SK-N-SH (cell line): ENCODE data around the gene ROR2. TPM values are rescaled to one million over a fixed set of nuclear protein-coding genes. Genes with fewer than 3 reads are reported as not detected.

Experiments used
- CTCF ChIA-PET: fragments of 300-600, 350-600 bp; formaldehyde crosslinking; extraction: SDS; loops from one replicate; lab custom pipeline; 2021; lab: Yijun Ruan, JAX
- POLR2A ChIA-PET: fragments of 350-600 bp; sonication (Branson Sonifier 250); formaldehyde crosslinking; extraction: SDS; loops from one replicate; lab custom pipeline; 2020; ENCODE audit warnings: antibody characterized with exemption, inconsistent platforms; lab: Yijun Ruan, JAX
- DNase-seq: peaks from one replicate; pipeline ENCODE4 v3.0.0; 2012
- H2AFZ ChIP-seq: fragments of 200-600 bp; sonication (generic); 2 replicates; pipeline ENCODE4 v1.8.1; 2016; ENCODE audit warnings: antibody characterized with exemption, mild to moderate bottlenecking, low read depth
- H3F3A ChIP-seq: fragments of 200-600 bp; sonication (generic); replicated peaks from 2 replicates; pipeline ENCODE3; 2016; ENCODE audit warnings: antibody characterized with exemption, mild to moderate bottlenecking; ENCODE audit not compliant: insufficient read depth
- H3K27ac ChIP-seq, 2 experiments: fragments of 200-500 bp in 1 of 2; fragments of 200-600 bp in 1 of 2; sonication (Bioruptor generic) in 1 of 2; sonication (generic), shearing (Covaris generic) in 1 of 2; 2 replicates each; pipeline versions ENCODE4 v1.5.1 to v1.6.1; 2014 to 2016; ENCODE audit warnings: low read depth in 2 of 2, inconsistent platforms in 1 of 2, low read length in 1 of 2, mild to moderate bottlenecking in 1 of 2, mixed read lengths in 1 of 2
- H3K27me3 ChIP-seq: fragments of 200-600 bp; sonication (generic), shearing (Covaris generic); 2 replicates; pipeline ENCODE4 v1.6.1; 2016; ENCODE audit warnings: mixed run types; ENCODE audit not compliant: insufficient read depth
- H3K36me3 ChIP-seq, 2 experiments: fragments of 200-500 bp in 1 of 2; fragments of 200-600 bp in 1 of 2; sonication (Bioruptor generic) in 1 of 2; sonication (generic) in 1 of 2; replicated peaks in 1 of 2; 2 replicates each; pipeline versions ENCODE3 to v1.5.1; 2014 to 2016; ENCODE audit warnings: low read length in 1 of 2, mild to moderate bottlenecking in 1 of 2; ENCODE audit not compliant: insufficient read depth in 2 of 2, control insufficient read depth in 1 of 2
- H3K4me1 ChIP-seq, 2 experiments: fragments of 200-500 bp in 1 of 2; fragments of 200-600 bp in 1 of 2; sonication (Bioruptor generic) in 1 of 2; sonication (generic), shearing (Covaris generic) in 1 of 2; 2 replicates each; pipeline versions ENCODE4 v1.5.1 to v1.6.1; 2014 to 2016; ENCODE audit warnings: low read depth in 1 of 2, low read length in 1 of 2, mixed run types in 1 of 2; ENCODE audit not compliant: insufficient read depth in 2 of 2, control insufficient read depth in 1 of 2
- H3K4me2 ChIP-seq: fragments of 200-600 bp; sonication (generic), shearing (Covaris generic); 2 replicates; pipeline ENCODE4 v1.6.1; 2017; ENCODE audit warnings: mixed run types
- H3K4me3 ChIP-seq, 2 experiments: fragments of 200-500 bp in 1 of 2; fragments of 200-600 bp in 1 of 2; sonication (Bioruptor generic) in 1 of 2; sonication (generic), shearing (Covaris generic) in 1 of 2; 2 replicates each; pipeline versions ENCODE4 v1.5.1 to v1.8.1; 2014 to 2016; ENCODE audit warnings: low read depth in 2 of 2, inconsistent platforms in 1 of 2, low read length in 1 of 2, mild to moderate bottlenecking in 1 of 2, mixed read lengths in 1 of 2, moderate library complexity in 1 of 2
- H3K79me2 ChIP-seq: fragments of 200-600 bp; sonication (generic); 2 replicates; pipeline ENCODE4 v1.8.1; 2017; ENCODE audit warnings: mild to moderate bottlenecking; ENCODE audit not compliant: insufficient read depth
- H3K9ac ChIP-seq: fragments of 200-600 bp; sonication (generic); 2 replicates; pipeline ENCODE4 v1.6.1; 2017; ENCODE audit warnings: mixed run types
- H3K9me2 ChIP-seq: fragments of 200-600 bp; sonication (generic); 2 replicates; pipeline ENCODE4 v1.6.1; 2017; ENCODE audit warnings: mixed run types
- H3K9me3 ChIP-seq: fragments of 200-600 bp; sonication (generic); 2 replicates; pipeline ENCODE4 v1.6.1; 2017; ENCODE audit warnings: mixed run types, mild to moderate bottlenecking, moderate library complexity
- H4K20me1 ChIP-seq: fragments of 200-600 bp; sonication (generic); 2 replicates; pipeline ENCODE4 v1.6.1; 2017; ENCODE audit warnings: mild to moderate bottlenecking, mixed run types; ENCODE audit not compliant: insufficient read depth
- CHD2 ChIP-seq: fragments of 150-350 bp; IDR thresholded peaks from 2 replicates; pipeline ENCODE4 v1.6.1; 2018; ENCODE audit warnings: low read length; ENCODE audit not compliant: partially characterized antibody
- ELF1 ChIP-seq: IDR thresholded peaks from 2 replicates; pipeline ENCODE4 v1.4.0; 2012
- EP300 ChIP-seq, 2 experiments: IDR thresholded peaks; 2 replicates each; pipeline versions ENCODE4 v1.4.0 to v1.6.1; 2012; ENCODE audit warnings: borderline replicate concordance in 1 of 2, low read depth in 1 of 2, low read length in 1 of 2
- FOXJ3 ChIP-seq: sonication (generic); formaldehyde crosslinking; IDR thresholded peaks from 2 replicates; pipeline ENCODE4 v1.5.1; 2020; ENCODE audit warnings: mild to moderate bottlenecking, missing genetic modification reagents
- GABPA ChIP-seq: IDR thresholded peaks from 2 replicates; pipeline ENCODE4 v1.4.0; 2012; ENCODE audit warnings: low read depth, mild to moderate bottlenecking
- JUND ChIP-seq: IDR thresholded peaks from 2 replicates; pipeline ENCODE4 v1.4.0; 2012
- MXI1 ChIP-seq: IDR thresholded peaks from 2 replicates; pipeline ENCODE4 v1.6.1; 2012; ENCODE audit warnings: mild to moderate bottlenecking, low read depth, low read length, improper control_type of control experiment
- NFIC ChIP-seq: IDR thresholded peaks from 2 replicates; pipeline ENCODE4 v1.4.0; 2012; ENCODE audit warnings: borderline replicate concordance
- NRF1 ChIP-seq: IDR thresholded peaks from 2 replicates; pipeline ENCODE4 v1.6.1; 2012; ENCODE audit warnings: low read depth, mild to moderate bottlenecking, low read length
- RAD21 ChIP-seq: IDR thresholded peaks from 2 replicates; pipeline ENCODE4 v1.6.1; 2012; ENCODE audit warnings: mild to moderate bottlenecking, low read length
- RCOR1 ChIP-seq: fragments of 150-350 bp; IDR thresholded peaks from 2 replicates; pipeline ENCODE4 v1.6.1; 2017; ENCODE audit warnings: antibody characterized with exemption, low read length
- RFX5 ChIP-seq: IDR thresholded peaks from 2 replicates; pipeline ENCODE4 v1.6.1; 2012; ENCODE audit warnings: mild to moderate bottlenecking, improper control_type of control experiment, low read length
- SIN3A ChIP-seq: IDR thresholded peaks from 2 replicates; pipeline ENCODE4 v1.6.1; 2012; ENCODE audit warnings: low read depth, mild to moderate bottlenecking, low read length, moderate library complexity, borderline replicate concordance
- SMC3 ChIP-seq: IDR thresholded peaks from 2 replicates; pipeline ENCODE4 v1.6.1; 2012; ENCODE audit warnings: low read depth, low read length, improper control_type of control experiment
- TCF12 ChIP-seq: IDR thresholded peaks from 2 replicates; pipeline ENCODE4 v1.4.0; 2012
- TEAD4 ChIP-seq: IDR thresholded peaks from 2 replicates; pipeline ENCODE4 v1.4.0; 2012; ENCODE audit warnings: mild to moderate bottlenecking, borderline replicate concordance; ENCODE audit not compliant: insufficient read depth
- YY1 ChIP-seq: IDR thresholded peaks from 2 replicates; pipeline ENCODE4 v1.4.0; 2012; ENCODE audit warnings: low read depth, mild to moderate bottlenecking
- WGBS: methylation state at CpG from one replicate; pipeline ENCODE4 v1.1.6; 2017; ENCODE audit warnings: low lambda C conversion rate; 5-methylcytosine and 5-hydroxymethylcytosine counted together
- polyA plus RNA-seq, 3 experiments: library from polyadenylated mRNA; depleted of rRNA; stranded (reverse); fragments of >200 nt; gene quantifications; 2 replicates each; pipeline ENCODE4 v1.2.3, GENCODE V29; 2012
- TF ChIP-seq, protein P1 (sequence below): IDR thresholded peaks from 2 replicates; pipeline ENCODE4 v1.6.1; 2012; ENCODE audit warnings: mild to moderate bottlenecking, low read depth, low read length, moderate library complexity
- TF ChIP-seq, protein P2 (sequence below): fragments of 150-350 bp; IDR thresholded peaks from 2 replicates; pipeline ENCODE4 v1.6.1; 2017; ENCODE audit warnings: antibody characterized with exemption, low read length, low read depth, borderline replicate concordance

The ROR2 gene
- polyA plus RNA-seq, 1 of the 3 experiments (the other 2 are of a cell fraction): 0.43 TPM

DNA sequence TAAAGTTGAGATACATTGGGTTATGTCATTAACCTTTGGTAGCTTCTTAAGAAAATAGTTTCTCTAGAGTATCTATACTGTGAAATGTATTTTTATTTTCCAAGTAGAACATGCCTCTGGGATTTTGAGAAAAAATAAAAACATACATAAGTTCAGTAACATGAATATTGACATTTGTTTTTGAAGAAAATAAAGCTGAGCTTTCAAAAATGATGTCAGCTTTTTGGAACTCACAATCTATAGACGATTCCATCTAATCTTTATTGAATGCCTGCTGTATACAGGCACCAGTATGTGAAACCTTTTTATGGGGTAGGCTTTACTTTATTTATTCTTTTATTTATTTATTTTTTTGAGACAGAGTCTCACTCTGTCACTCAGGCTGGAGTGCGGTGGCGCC lies 350.5 kb downstream of the ROR2 start:
- no peaks in the 10 kb centered on the region for H3K9me2 ChIP-seq
- WGBS: 41% methylated on average over 3 of the region's 3 CpGs

DNA sequence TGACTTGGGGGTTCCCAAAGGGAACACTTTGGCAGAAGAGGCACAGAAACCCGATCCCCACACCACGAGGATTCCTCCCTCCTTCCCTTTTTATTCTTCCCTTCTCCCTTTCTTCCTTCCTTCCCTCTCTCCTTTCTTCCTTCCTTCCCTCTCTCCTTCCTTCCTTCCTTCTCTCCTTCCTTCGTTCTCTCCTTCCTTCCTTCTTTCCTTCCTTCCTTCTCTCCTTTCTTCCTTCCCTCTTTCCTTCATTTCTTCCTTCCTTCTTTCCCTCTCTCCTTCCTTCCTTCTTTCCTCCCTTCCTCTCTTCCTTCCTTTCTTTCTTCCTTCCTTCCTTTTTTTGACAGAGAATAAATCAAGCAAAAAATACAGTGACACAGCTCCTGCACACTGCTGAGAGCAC lies 358.4 kb downstream of the ROR2 start:
- Histone ChIP-seq H4K20me1 (no peaks in the 10 kb centered on the region), H2AFZ (no peak overlapping the region), H3K9ac (no peak overlapping the region), H3F3A (no peaks in the 10 kb centered on the region), H3K9me3 (no peaks in the 10 kb centered on the region), H3K4me1 (no peaks in the 10 kb centered on the region), H3K79me2 (no peaks in the 10 kb centered on the region), H3K36me3 (no peaks in the 10 kb centered on the region), H3K9me2 (no peaks in the 10 kb centered on the region), H3K27ac (no peak overlapping the region), H3K4me3 (no peak overlapping the region), H3K27me3 (no peaks in the 10 kb centered on the region), H3K4me2 (no peak overlapping the region)
- no peak for DNase-seq
- 41% methylated on average over 3 of the region's 3 CpGs for WGBS
- ChIA-PET CTCF (no interaction called here), POLR2A (no interaction called here)
- TF ChIP-seq JUND (no peak), RFX5 (no peak), GABPA (no peak), RAD21 (no peak), TCF12 (no peak), SMC3 (no peak), NFIC (no peak), YY1 (no peak), SIN3A (no peak), EP300 (IDR thresholded peaks at IDR 0.05; ENCODE audit: borderline replicate concordance in 1 of 2, low read depth in 1 of 2, low read length in 1 of 2) (no peak), TEAD4 (no peak), MXI1 (no peak), FOXJ3 (CRISPR knock-in tag) (no peak), ELF1 (no peak)
- TF ChIP-seq, protein P1, sequence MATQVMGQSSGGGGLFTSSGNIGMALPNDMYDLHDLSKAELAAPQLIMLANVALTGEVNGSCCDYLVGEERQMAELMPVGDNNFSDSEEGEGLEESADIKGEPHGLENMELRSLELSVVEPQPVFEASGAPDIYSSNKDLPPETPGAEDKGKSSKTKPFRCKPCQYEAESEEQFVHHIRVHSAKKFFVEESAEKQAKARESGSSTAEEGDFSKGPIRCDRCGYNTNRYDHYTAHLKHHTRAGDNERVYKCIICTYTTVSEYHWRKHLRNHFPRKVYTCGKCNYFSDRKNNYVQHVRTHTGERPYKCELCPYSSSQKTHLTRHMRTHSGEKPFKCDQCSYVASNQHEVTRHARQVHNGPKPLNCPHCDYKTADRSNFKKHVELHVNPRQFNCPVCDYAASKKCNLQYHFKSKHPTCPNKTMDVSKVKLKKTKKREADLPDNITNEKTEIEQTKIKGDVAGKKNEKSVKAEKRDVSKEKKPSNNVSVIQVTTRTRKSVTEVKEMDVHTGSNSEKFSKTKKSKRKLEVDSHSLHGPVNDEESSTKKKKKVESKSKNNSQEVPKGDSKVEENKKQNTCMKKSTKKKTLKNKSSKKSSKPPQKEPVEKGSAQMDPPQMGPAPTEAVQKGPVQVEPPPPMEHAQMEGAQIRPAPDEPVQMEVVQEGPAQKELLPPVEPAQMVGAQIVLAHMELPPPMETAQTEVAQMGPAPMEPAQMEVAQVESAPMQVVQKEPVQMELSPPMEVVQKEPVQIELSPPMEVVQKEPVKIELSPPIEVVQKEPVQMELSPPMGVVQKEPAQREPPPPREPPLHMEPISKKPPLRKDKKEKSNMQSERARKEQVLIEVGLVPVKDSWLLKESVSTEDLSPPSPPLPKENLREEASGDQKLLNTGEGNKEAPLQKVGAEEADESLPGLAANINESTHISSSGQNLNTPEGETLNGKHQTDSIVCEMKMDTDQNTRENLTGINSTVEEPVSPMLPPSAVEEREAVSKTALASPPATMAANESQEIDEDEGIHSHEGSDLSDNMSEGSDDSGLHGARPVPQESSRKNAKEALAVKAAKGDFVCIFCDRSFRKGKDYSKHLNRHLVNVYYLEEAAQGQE: no peak

More for the DNA sequence above, 350.5 kb downstream of the ROR2 start:
- Histone ChIP-seq H3K79me2 (no peaks in the 10 kb centered on the region), H2AFZ (no peak overlapping the region), H3K9me3 (no peaks in the 10 kb centered on the region), H3K9ac (no peak overlapping the region), H3K36me3 (no peaks in the 10 kb centered on the region), H3K27ac (no peak overlapping the region), H3F3A (no peaks in the 10 kb centered on the region), H3K4me3 (no peak overlapping the region), H3K27me3 (no peaks in the 10 kb centered on the region), H3K4me2 (no peak overlapping the region), H4K20me1 (no peaks in the 10 kb centered on the region), H3K4me1 (no peaks in the 10 kb centered on the region)
- CTCF ChIA-PET: interaction anchor here (1.0 kb wide), 1 partner anchor 10 kb away, joined by 3 read pairs; no protein-coding TSS in a partner anchor
- TF ChIP-seq GABPA: no peak
- TF ChIP-seq TCF12: no peak
- TF ChIP-seq RFX5: no peak
- TF ChIP-seq, protein P2, sequence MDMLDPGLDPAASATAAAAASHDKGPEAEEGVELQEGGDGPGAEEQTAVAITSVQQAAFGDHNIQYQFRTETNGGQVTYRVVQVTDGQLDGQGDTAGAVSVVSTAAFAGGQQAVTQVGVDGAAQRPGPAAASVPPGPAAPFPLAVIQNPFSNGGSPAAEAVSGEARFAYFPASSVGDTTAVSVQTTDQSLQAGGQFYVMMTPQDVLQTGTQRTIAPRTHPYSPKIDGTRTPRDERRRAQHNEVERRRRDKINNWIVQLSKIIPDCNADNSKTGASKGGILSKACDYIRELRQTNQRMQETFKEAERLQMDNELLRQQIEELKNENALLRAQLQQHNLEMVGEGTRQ: no peak
- no peak for TF ChIP-seq ELF1
- TF ChIP-seq JUND: no peak
- no peak for TF ChIP-seq TEAD4
- TF ChIP-seq MXI1: no peak
- no peak for TF ChIP-seq CHD2
- TF ChIP-seq, protein P1: no peak
- TF ChIP-seq RCOR1: no peak
- TF ChIP-seq SIN3A: no peak
- no peak for TF ChIP-seq NRF1
- DNase-seq: no peak
- POLR2A ChIA-PET: no interaction called here
